ENCODE data around the gene SFN.
A peak's percentile ranks its signal among the peaks of the same experiment; 100 is the strongest.

Gene SFN

DNA sequence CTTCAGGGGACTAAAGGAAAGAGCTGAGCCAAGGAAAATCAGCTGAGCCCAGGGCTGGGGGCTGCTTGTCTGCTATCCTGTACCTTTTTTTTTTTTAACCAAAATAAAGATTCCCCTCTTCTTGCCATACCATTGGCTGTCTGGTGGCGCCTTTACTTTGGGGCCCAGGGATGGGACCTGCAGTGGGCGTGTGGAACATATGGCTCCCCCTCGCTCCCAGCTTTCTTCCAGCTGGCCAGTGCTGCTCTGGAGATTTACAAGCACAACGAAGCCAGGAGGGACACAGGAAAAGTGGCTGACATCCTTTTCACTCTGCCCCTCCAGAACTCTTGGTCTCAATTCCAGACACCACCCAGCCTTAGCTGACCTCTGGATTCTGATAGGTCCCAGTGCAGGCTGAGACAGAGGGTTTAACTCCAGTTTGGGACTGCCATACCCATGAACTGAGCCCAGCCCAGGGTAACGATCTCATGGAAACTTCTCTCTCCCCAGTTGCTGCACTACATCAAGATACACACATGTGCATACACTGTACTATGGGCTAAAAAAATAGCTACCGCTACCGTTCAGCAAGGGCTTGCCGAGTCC is 5.4 kb upstream of the SFN start:
- DNase-seq (ENCODE audit: low spot score): no peak
- in situ Hi-C loops (cut with MboI; ENCODE audit: low pct_unique_long_range_greater_than_20kb, low sequenced_read_pairs, unreplicated experiment): no loop called here
- TF ChIP-seq, protein P1, sequence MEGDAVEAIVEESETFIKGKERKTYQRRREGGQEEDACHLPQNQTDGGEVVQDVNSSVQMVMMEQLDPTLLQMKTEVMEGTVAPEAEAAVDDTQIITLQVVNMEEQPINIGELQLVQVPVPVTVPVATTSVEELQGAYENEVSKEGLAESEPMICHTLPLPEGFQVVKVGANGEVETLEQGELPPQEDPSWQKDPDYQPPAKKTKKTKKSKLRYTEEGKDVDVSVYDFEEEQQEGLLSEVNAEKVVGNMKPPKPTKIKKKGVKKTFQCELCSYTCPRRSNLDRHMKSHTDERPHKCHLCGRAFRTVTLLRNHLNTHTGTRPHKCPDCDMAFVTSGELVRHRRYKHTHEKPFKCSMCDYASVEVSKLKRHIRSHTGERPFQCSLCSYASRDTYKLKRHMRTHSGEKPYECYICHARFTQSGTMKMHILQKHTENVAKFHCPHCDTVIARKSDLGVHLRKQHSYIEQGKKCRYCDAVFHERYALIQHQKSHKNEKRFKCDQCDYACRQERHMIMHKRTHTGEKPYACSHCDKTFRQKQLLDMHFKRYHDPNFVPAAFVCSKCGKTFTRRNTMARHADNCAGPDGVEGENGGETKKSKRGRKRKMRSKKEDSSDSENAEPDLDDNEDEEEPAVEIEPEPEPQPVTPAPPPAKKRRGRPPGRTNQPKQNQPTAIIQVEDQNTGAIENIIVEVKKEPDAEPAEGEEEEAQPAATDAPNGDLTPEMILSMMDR (IDR thresholded peaks at IDR 0.05; ENCODE audit: extremely low read depth, insufficient read depth, missing control alignments): no peak

DNA sequence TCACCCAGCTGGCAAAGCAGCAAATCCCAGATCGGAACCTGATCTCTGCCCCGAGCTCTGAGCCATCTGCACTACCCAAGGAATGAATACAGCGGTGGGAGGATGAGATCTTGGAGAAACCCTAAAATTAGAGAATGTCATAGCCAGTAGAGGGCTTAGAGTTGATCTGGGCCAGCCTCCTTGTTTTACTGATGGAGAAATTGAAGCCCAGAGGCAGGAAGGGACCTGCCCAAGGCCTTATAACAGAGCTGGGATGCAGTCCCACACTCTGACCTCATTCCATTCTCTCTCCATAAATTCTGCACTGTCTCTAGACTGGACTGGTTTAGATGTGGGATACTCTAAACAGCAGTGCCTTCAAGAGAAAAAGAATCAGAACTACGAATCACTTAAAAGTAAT is 4.8 kb upstream of the SFN start:
- DNase-seq (ENCODE audit: low spot score): no peak
- in situ Hi-C loops (cut with MboI; ENCODE audit: low pct_unique_long_range_greater_than_20kb, low sequenced_read_pairs, unreplicated experiment): no loop called here
- TF ChIP-seq, protein P1 (IDR thresholded peaks at IDR 0.05; ENCODE audit: extremely low read depth, insufficient read depth, missing control alignments): no peak

DNA sequence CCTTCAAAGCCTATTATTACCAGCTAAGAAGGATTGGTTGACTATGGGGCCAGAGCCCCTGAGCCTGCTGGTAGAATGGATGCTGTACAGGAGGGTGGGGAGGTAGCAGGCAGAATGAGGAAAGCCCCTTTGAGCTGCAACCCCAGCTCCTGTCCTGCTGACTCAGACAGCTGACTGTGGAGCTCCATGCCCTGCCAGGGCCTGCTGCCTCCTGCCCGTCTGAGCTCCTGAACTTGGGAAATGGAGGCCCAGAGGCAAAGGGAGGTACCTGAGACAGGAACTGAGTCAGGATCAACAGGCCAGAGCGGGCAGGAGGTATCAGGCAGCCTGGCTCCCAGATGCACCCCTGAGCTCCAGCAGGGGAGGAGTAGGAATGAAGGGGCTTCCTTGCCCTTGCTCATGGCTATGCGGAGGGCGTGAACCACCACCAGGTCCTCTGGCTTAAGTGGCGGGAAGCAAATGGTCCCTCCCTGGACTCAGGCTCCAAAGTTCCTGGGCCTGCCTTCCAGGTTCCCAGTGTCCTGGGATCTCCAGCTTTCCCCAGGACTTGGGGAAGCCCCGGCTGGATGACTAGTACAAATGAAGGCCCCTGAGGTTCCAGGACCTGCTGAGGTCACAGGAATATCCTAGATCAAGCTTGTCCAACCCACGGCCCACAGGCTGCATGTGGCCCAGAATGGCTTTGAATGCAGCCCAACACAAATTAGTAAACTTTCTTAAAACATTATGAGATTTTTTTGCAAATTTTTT is 3.9 kb upstream of the SFN start:
- DNase-seq (ENCODE audit: low spot score): peak; percentile 8
- TF ChIP-seq, protein P1 (IDR thresholded peaks at IDR 0.05; ENCODE audit: extremely low read depth, insufficient read depth, missing control alignments): no peak
- in situ Hi-C loops (cut with MboI; ENCODE audit: low pct_unique_long_range_greater_than_20kb, low sequenced_read_pairs, unreplicated experiment): no loop called here

DNA sequence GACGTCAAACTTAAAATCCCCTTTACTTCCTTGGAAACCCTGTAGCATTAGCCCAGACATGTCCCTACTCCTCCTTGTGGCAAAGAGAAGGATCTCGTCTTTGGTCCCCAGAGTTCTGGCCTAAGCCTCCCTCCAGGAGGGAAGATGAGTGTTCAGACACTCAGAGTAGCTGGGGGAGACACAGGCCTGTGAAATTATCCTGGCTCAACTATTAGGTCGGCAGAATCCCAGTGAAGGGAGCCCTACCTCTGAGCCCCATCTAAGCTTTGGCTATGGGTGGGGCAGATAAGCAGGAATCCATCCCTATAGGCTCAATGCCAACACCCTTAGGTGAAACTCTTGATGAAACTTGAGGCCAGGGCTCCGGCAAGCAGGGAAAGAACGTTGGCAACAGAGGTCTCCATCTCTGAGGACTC is 1.7 kb upstream of the SFN start:
- TF ChIP-seq, protein P1 (IDR thresholded peaks at IDR 0.05; ENCODE audit: extremely low read depth, insufficient read depth, missing control alignments): no peak
- in situ Hi-C loops (cut with MboI; ENCODE audit: low pct_unique_long_range_greater_than_20kb, low sequenced_read_pairs, unreplicated experiment): no loop called here
- no peak for DNase-seq (ENCODE audit: low spot score)

DNA sequence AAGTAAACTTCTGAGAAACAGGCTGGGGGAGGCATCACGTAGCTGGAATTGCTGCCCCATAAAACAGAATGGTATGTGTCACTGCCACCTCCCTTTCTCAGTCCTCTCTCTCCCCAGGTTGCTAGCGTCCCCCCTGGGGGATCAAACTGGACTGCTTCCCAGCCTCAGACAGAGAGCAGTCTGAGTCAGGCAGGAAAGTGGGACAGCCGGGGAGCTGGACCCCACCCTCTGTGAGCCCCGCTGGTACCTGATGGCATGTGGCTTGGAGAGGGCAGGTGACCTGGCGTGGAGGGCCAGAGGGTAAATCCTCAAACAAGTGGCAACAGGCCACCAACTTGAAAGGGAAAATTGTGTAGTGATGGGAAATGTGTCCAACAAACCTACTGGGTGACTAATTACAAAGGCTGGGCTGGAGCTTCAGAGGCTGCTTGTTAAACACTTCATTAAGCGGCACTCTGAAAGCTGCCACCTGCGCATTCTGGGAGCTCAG is 1.0 kb upstream of the SFN start:
- in situ Hi-C loops (cut with MboI; ENCODE audit: low pct_unique_long_range_greater_than_20kb, low sequenced_read_pairs, unreplicated experiment): no loop called here
- TF ChIP-seq, protein P1 (IDR thresholded peaks at IDR 0.05; ENCODE audit: extremely low read depth, insufficient read depth, missing control alignments): no peak
- DNase-seq (ENCODE audit: low spot score): no peak

DNA sequence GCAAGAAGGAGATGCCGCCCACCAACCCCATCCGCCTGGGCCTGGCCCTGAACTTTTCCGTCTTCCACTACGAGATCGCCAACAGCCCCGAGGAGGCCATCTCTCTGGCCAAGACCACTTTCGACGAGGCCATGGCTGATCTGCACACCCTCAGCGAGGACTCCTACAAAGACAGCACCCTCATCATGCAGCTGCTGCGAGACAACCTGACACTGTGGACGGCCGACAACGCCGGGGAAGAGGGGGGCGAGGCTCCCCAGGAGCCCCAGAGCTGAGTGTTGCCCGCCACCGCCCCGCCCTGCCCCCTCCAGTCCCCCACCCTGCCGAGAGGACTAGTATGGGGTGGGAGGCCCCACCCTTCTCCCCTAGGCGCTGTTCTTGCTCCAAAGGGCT is 732 bp downstream of the SFN start:
- in situ Hi-C loops (cut with MboI; ENCODE audit: low pct_unique_long_range_greater_than_20kb, low sequenced_read_pairs, unreplicated experiment): no loop called here
- DNase-seq (ENCODE audit: low spot score): no peak

More for the DNA sequence above, 732 bp downstream of the SFN start:
- TF ChIP-seq, protein P1 (IDR thresholded peaks at IDR 0.05; ENCODE audit: extremely low read depth, insufficient read depth, missing control alignments): no peak
